ENCODE measurements around the gene FKBP1A.

The FKBP1A gene

DNA sequence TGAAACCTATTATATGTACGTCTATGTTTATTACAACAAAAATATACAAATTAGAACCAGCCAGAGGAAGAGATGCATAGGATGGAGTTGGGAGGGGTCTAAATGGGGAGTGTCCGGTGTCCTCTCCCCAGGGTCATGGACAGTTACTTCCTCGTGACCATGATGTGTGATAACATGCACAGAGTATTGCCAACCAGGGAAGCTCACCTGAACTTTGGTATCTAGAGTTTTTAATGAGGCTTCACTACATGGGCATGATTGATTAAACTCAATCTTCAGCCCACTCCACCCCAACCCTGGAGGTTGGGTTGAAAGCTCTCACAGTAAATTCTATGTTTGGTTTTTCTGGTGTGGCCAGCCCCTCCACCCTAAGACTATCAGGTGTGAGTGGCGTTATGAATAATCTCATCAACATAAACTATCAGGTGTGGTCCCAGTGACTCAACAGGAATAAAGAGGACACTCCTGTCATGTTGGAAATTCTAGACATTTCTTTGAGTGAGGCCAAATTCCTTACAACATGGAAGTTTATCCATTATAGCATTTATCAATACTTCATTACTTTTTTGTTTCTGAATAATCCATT is 36.4 kb upstream of the FKBP1A start:
- peaks cover 1% of the 10 kb centered on the region for H3K4me1 ChIP-seq (ENCODE audit: control insufficient read depth, insufficient read depth, low read length)
- H3K36me3 ChIP-seq (ENCODE audit: insufficient read depth, low read length) = no peaks in the 10 kb centered on the region
- no peak overlapping the region for H3K9ac ChIP-seq (ENCODE audit: low read depth, low read length)
- H3K27me3 ChIP-seq (ENCODE audit: control insufficient read depth, insufficient read depth, low read length) = no peaks in the 10 kb centered on the region
- no peak overlapping the region for H3K4me2 ChIP-seq (ENCODE audit: low read length)
- H3K4me3 ChIP-seq (ENCODE audit: low read length) = no peak overlapping the region
- no peaks in the 10 kb centered on the region for H3K9me3 ChIP-seq (replicated peaks; ENCODE audit: low read length)

DNA sequence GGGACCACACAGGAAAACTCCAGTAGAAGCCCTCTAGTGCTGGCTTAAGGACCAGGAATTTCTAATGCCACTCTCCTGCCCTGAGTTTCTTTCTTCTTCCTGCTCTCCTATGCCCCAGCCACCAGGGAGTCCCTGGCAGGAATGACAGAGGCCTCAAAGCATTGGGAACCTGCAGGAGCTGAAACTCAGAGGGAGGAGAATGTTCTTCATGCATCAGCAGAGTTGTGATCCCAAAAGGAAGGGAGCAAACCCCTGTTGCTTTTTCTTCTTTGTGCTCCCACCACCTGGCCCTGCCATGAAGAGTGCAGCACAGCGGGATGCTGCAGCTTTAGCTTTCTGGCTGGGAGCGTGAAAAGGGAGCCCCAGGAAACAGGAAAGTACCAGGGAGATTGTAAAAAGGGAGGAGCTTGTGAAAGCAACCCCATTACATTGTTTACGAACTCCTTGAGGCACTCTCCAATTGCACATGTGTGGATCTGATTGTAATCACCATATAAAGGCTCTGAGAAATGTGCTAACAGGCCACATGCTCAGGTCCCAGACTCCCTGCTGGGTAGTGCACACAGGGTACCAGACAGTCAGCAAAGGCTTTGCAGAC is 34.7 kb upstream of the FKBP1A start:
- Histone ChIP-seq H3K9me3 (replicated peaks; ENCODE audit: low read length) (no peaks in the 10 kb centered on the region), H3K4me1 (ENCODE audit: control insufficient read depth, insufficient read depth, low read length) (no peaks in the 10 kb centered on the region), H3K4me3 (ENCODE audit: low read length) (no peak overlapping the region), H3K36me3 (ENCODE audit: insufficient read depth, low read length) (no peaks in the 10 kb centered on the region), H3K27me3 (ENCODE audit: control insufficient read depth, insufficient read depth, low read length) (no peaks in the 10 kb centered on the region), H3K9ac (ENCODE audit: low read depth, low read length) (no peak overlapping the region), H3K4me2 (ENCODE audit: low read length) (no peak overlapping the region)

DNA sequence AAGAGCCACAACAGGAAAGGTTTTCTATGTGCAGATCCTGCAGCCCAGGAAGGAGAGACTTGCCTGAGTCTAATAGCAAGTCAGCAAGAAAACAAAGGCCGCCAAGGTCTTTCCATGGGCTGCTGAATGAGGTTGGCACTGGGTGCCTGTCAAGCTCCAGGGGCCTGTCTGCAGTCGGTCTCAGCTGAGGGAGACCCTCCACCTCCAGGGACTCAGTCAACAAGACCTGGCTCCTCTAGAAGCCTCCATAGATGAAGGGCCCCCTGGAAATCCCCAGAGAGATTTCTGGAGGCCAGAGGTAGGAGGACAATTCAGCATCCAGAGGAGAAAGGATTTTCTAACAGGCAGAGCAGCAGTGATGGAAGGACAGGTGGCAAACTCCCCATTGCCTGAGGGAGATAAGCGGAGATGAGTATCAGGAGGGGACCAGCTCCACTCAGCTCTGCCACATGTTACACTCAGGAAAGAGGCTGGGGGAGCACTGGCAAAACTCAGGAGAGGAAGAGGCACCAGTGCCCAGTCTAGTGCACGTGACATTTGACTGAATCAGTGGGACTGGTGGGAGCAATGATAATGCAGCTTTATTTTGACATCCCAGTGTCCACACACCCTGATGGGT is 33.5 kb upstream of the FKBP1A start:
- Histone ChIP-seq H3K9ac (ENCODE audit: low read depth, low read length) (no peak overlapping the region), H3K4me3 (ENCODE audit: low read length) (no peak overlapping the region), H3K36me3 (ENCODE audit: insufficient read depth, low read length) (no peaks in the 10 kb centered on the region), H3K9me3 (replicated peaks; ENCODE audit: low read length) (no peaks in the 10 kb centered on the region), H3K4me2 (ENCODE audit: low read length) (no peak overlapping the region), H3K27me3 (ENCODE audit: control insufficient read depth, insufficient read depth, low read length) (no peaks in the 10 kb centered on the region), H3K4me1 (ENCODE audit: control insufficient read depth, insufficient read depth, low read length) (no peaks in the 10 kb centered on the region)

DNA sequence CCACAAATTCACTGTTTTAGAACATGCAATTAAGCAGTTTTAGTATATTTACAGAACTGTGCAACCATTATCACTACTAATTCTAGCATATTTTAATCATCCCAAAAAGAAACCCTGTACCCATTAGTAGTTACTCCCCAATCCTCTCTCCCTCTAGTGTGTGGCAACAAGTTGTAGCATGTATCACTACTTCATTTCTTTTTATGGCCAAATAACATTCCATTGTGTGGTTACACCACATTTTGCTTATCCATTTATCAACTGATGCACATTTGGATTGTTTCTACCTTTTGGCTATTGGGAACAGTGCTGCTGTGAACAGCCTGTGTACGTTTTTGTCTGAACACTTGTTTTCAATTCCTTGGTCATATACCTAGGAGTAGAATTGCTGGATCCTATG is 31.5 kb upstream of the FKBP1A start:
- Histone ChIP-seq H3K36me3 (ENCODE audit: insufficient read depth, low read length) (no peaks in the 10 kb centered on the region), H3K9me3 (replicated peaks; ENCODE audit: low read length) (peaks cover 5% of the 10 kb centered on the region), H3K4me1 (ENCODE audit: control insufficient read depth, insufficient read depth, low read length) (no peaks in the 10 kb centered on the region), H3K9ac (ENCODE audit: low read depth, low read length) (no peak overlapping the region), H3K4me2 (ENCODE audit: low read length) (no peak overlapping the region), H3K4me3 (ENCODE audit: low read length) (no peak overlapping the region), H3K27me3 (ENCODE audit: control insufficient read depth, insufficient read depth, low read length) (no peaks in the 10 kb centered on the region)

DNA sequence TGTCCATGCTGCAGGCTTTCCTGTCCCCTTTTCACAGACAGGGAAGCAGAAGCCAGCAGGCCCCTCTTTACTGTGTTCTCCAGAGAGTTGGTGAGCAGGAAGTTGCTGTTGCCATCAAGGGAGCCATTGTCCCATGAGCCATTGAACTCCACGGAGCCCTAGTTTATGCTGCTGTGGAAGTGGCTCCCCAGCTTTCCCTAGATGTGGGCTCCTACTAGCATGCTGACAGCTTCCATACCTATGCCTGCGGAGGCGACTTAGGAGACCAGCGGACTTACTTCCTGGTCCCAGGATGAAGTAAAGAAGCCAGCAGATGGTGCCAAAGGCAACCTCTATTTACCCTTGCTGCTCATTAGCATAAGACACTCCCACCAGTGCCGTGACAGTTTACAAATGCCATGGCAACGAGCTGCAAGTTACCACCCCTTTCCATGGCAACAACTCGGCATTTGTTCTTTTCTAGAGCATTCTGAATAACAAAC is 30.8 kb upstream of the FKBP1A start:
- no peak overlapping the region for H3K4me2 ChIP-seq (ENCODE audit: low read length)
- H3K4me3 ChIP-seq (ENCODE audit: low read length) = no peak overlapping the region
- peaks cover 4% of the 10 kb centered on the region for H3K4me1 ChIP-seq (ENCODE audit: control insufficient read depth, insufficient read depth, low read length)
- no peaks in the 10 kb centered on the region for H3K36me3 ChIP-seq (ENCODE audit: insufficient read depth, low read length)
- no peaks in the 10 kb centered on the region for H3K27me3 ChIP-seq (ENCODE audit: control insufficient read depth, insufficient read depth, low read length)
- H3K9ac ChIP-seq (ENCODE audit: low read depth, low read length) = no peak overlapping the region
- H3K9me3 ChIP-seq (replicated peaks; ENCODE audit: low read length) = peaks cover 5% of the 10 kb centered on the region

DNA sequence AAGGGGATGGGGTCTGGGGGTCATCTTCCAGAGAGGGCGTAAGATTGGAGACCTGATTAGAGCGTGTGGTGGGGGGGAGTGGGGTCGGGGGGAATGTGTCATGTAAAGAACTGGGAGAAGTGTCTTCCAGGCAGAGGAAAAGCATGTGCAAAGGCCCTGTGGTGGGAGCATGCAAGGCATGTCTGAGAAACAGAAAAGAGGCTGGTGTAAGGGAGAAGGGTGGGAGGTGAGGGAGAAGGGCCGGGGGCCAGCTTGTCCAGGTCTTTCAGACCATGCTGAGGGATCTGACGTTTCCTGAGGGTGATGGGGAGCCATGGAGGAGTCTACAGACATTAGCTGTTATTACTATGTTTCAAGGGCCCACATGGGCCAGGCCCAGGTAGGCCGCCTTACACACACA is 30.4 kb upstream of the FKBP1A start:
- peaks cover 5% of the 10 kb centered on the region for H3K9me3 ChIP-seq (replicated peaks; ENCODE audit: low read length)
- no peak overlapping the region for H3K4me2 ChIP-seq (ENCODE audit: low read length)
- H3K4me1 ChIP-seq (ENCODE audit: control insufficient read depth, insufficient read depth, low read length) = peaks cover 8% of the 10 kb centered on the region
- H3K4me3 ChIP-seq (ENCODE audit: low read length) = no peak overlapping the region
- no peaks in the 10 kb centered on the region for H3K36me3 ChIP-seq (ENCODE audit: insufficient read depth, low read length)
- no peak overlapping the region for H3K9ac ChIP-seq (ENCODE audit: low read depth, low read length)
- no peaks in the 10 kb centered on the region for H3K27me3 ChIP-seq (ENCODE audit: control insufficient read depth, insufficient read depth, low read length)

DNA sequence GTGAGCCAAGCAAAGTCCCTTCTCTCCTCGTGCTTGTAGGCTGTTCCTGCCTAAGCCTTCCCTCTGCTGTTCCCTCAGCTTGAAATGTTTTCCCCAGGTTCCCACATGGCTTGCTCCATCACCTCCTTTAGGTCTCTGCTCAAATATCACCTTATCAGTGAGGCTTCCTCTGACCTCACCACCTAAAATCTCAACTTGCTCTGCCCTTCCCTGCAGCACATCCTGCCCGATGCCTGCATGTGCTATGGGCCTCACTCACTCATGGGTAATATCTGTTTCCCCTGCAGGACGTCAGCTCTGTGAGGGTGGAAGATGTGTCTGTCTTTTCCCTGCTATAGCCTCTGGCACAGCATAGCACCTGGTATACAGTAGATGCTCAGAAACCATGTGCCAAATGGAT is 29.9 kb upstream of the FKBP1A start:
- no peak overlapping the region for H3K9ac ChIP-seq (ENCODE audit: low read depth, low read length)
- H3K9me3 ChIP-seq (replicated peaks; ENCODE audit: low read length) = peaks cover 5% of the 10 kb centered on the region
- H3K4me3 ChIP-seq (ENCODE audit: low read length) = no peak overlapping the region
- H3K4me1 ChIP-seq (ENCODE audit: control insufficient read depth, insufficient read depth, low read length) = peaks cover 13% of the 10 kb centered on the region
- no peak overlapping the region for H3K4me2 ChIP-seq (ENCODE audit: low read length)
- no peaks in the 10 kb centered on the region for H3K27me3 ChIP-seq (ENCODE audit: control insufficient read depth, insufficient read depth, low read length)
- H3K36me3 ChIP-seq (ENCODE audit: insufficient read depth, low read length) = no peaks in the 10 kb centered on the region

DNA sequence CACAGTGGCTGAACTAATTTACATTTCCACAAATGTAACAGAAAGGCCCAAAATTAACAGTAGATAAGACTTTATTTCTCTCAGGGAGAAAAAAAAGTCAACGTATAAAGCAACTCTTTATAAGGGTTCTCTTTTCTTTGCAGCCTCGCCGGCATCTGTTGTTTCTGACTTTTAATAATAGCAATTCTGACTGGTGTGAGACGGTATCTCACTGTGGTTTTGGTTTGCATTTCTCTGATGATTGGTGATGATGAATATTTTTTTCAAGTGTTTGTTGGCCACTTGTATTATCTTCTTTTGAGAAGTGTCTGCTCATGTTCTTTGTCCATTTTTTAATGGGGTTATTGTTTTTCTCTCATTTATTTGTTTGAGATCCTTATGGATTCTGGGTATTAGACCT is 27.2 kb upstream of the FKBP1A start:
- Histone ChIP-seq H3K36me3 (ENCODE audit: insufficient read depth, low read length) (no peaks in the 10 kb centered on the region), H3K9ac (ENCODE audit: low read depth, low read length) (no peak overlapping the region), H3K4me2 (ENCODE audit: low read length) (no peak overlapping the region), H3K4me3 (ENCODE audit: low read length) (no peak overlapping the region), H3K4me1 (ENCODE audit: control insufficient read depth, insufficient read depth, low read length) (peaks cover 38% of the 10 kb centered on the region), H3K27me3 (ENCODE audit: control insufficient read depth, insufficient read depth, low read length) (no peaks in the 10 kb centered on the region), H3K9me3 (replicated peaks; ENCODE audit: low read length) (peaks cover 5% of the 10 kb centered on the region)

DNA sequence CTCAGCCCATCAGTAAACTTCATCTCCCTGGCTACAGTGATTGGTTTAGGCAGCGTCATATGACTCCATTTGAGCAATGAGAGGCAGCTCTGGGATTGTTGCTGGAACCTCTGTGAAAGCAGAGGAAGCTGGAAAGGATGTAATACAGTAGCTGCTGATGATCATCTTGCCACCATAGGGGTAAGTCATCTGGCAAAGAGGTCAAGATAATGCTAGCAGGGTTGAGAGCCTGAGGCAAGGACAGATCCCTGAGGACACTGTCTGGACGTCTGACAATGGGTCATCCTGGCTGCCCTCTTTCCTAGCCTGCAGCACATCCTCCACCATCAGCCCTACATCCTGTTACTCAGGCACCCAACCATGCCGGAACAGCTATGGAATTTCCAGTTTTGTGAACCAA is 25.5 kb upstream of the FKBP1A start:
- H3K4me2 ChIP-seq (ENCODE audit: low read length) = peak overlapping the region; percentile 44
- peaks cover 38% of the 10 kb centered on the region for H3K4me1 ChIP-seq (ENCODE audit: control insufficient read depth, insufficient read depth, low read length)
- peak overlapping the region; percentile 12 for H3K4me3 ChIP-seq (ENCODE audit: low read length)

DNA sequence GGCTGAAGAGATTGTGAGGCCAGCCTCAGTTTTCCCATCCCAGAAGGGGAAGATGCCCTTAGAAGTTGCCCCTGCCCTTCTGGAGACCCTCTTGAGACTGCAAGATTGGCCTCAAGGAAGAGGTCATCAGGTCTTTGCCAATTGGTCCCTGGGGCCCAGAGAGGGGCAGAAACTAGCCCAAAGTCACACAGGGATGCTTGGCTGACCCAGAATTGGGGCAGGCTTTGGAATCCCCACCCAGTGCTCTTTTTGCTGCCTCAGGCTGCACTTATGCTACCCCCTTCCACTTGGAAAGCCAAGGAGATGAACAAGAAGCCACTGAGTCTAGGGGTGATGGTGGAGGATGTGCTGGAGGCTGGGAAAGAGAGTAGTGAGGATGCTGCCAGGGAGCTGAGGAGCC is 24.9 kb upstream of the FKBP1A start:
- H3K9ac ChIP-seq (ENCODE audit: low read depth, low read length) = no peak overlapping the region
- H3K4me3 ChIP-seq (ENCODE audit: low read length) = no peak overlapping the region
- H3K9me3 ChIP-seq (replicated peaks; ENCODE audit: low read length) = peaks cover 5% of the 10 kb centered on the region
- peak overlapping the region; percentile 34 for H3K4me2 ChIP-seq (ENCODE audit: low read length)
- peaks cover 38% of the 10 kb centered on the region for H3K4me1 ChIP-seq (ENCODE audit: control insufficient read depth, insufficient read depth, low read length)
- H3K27me3 ChIP-seq (ENCODE audit: control insufficient read depth, insufficient read depth, low read length) = no peaks in the 10 kb centered on the region
- no peaks in the 10 kb centered on the region for H3K36me3 ChIP-seq (ENCODE audit: insufficient read depth, low read length)

More for the DNA sequence above, 25.5 kb upstream of the FKBP1A start:
- Histone ChIP-seq H3K27me3 (ENCODE audit: control insufficient read depth, insufficient read depth, low read length) (no peaks in the 10 kb centered on the region), H3K9ac (ENCODE audit: low read depth, low read length) (no peak overlapping the region), H3K9me3 (replicated peaks; ENCODE audit: low read length) (peaks cover 5% of the 10 kb centered on the region), H3K36me3 (ENCODE audit: insufficient read depth, low read length) (no peaks in the 10 kb centered on the region)

DNA sequence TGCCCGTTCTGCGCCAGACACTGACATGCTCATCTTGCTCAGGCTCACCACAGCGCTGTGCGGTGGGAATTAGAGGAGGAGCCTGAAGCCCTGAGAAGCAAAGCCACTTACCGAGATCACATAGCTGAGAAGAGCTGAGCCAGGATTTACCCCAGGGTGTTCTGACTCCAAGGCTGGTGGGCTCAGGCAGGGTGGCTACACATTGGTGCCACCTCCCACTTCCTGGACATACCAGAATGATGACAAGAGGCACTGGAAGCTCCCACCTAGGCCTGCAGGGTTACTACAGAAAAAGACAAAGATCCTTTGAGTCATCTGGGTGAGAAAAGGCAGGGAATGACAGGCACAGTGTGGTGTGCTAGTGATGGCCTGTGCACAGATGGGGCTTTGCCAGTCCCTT is 24.4 kb upstream of the FKBP1A start:
- Histone ChIP-seq H3K27me3 (ENCODE audit: control insufficient read depth, insufficient read depth, low read length) (no peaks in the 10 kb centered on the region), H3K4me3 (ENCODE audit: low read length) (no peak overlapping the region), H3K4me2 (ENCODE audit: low read length) (peak overlapping the region; percentile 34), H3K9ac (ENCODE audit: low read depth, low read length) (peak overlapping the region; percentile 5), H3K4me1 (ENCODE audit: control insufficient read depth, insufficient read depth, low read length) (peaks cover 38% of the 10 kb centered on the region), H3K36me3 (ENCODE audit: insufficient read depth, low read length) (no peaks in the 10 kb centered on the region), H3K9me3 (replicated peaks; ENCODE audit: low read length) (peaks cover 5% of the 10 kb centered on the region)
